ENCODE results near the gene NUCB2.

- no peak for TF ChIP-seq RFX5 (IDR thresholded peaks at IDR 0.05; ENCODE audit: low read depth, low read length)
- no peak for TF ChIP-seq SRF (IDR thresholded peaks at IDR 0.05; ENCODE audit: low read depth in 2 of 2, low read length in 2 of 2)
- TF ChIP-seq NRF1 (conservative IDR thresholded peaks at IDR 0.05; ENCODE audit: low read depth, low read length) = no peak
- TF ChIP-seq BRCA1 (IDR thresholded peaks at IDR 0.05; ENCODE audit: low read depth, low read length) = no peak
- TF ChIP-seq CREB1 (IDR thresholded peaks at IDR 0.05; ENCODE audit: low read depth) = peak; percentile 51; the same call in 1 of the 2 replicates
- TF ChIP-seq, protein P1, sequence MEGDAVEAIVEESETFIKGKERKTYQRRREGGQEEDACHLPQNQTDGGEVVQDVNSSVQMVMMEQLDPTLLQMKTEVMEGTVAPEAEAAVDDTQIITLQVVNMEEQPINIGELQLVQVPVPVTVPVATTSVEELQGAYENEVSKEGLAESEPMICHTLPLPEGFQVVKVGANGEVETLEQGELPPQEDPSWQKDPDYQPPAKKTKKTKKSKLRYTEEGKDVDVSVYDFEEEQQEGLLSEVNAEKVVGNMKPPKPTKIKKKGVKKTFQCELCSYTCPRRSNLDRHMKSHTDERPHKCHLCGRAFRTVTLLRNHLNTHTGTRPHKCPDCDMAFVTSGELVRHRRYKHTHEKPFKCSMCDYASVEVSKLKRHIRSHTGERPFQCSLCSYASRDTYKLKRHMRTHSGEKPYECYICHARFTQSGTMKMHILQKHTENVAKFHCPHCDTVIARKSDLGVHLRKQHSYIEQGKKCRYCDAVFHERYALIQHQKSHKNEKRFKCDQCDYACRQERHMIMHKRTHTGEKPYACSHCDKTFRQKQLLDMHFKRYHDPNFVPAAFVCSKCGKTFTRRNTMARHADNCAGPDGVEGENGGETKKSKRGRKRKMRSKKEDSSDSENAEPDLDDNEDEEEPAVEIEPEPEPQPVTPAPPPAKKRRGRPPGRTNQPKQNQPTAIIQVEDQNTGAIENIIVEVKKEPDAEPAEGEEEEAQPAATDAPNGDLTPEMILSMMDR (IDR thresholded peaks at IDR 0.05 in 2 of 3, conservative IDR thresholded peaks at IDR 0.05 in 1 of 3; ENCODE audit: control insufficient read depth in 2 of 3, extremely low read depth in 1 of 3, insufficient read depth in 1 of 3, low read depth in 3 of 3, low read length in 3 of 3) = no peak
These were observed 45.4 kb upstream of the NUCB2 start for GRCh38 chr11:17230867-17231851.

Data from GM12878 (cell line).